HepG2 (cell line): ENCODE results near the gene ADGRG1. TPM values are rescaled to one million over a fixed set of nuclear protein-coding genes. Genes with fewer than 3 reads are reported as not detected.

ENCODE experiments used
- MED13 ChIP-seq: sonication (generic); formaldehyde crosslinking; IDR thresholded peaks from 2 replicates; pipeline ENCODE4 v1.5.0; 2020; ENCODE audit warnings: missing genetic modification reagents
- MTERF4 ChIP-seq: sonication (generic); formaldehyde crosslinking; IDR thresholded peaks from 2 replicates; pipeline ENCODE4 v1.8.0; 2023; ENCODE audit warnings: mild to moderate bottlenecking, missing genetic modification reagents
- TBL1XR1 ChIP-seq: fragments of 150-350 bp; IDR thresholded peaks from 2 replicates; pipeline ENCODE4 v1.6.1; 2014; ENCODE audit warnings: borderline replicate concordance, low read length; ENCODE audit not compliant: partially characterized antibody
- THAP11 ChIP-seq: IDR thresholded peaks from 2 replicates; pipeline ENCODE4 v1.6.1; 2016; ENCODE audit warnings: missing biosample characterization, missing genetic modification reagents
- USF2 ChIP-seq, 2 experiments: sonication (generic) in 1 of 2; formaldehyde crosslinking in 1 of 2; IDR thresholded peaks; 2 replicates each; pipeline versions ENCODE4 v1.5.1 to v1.6.1; 2011 to 2020; ENCODE audit warnings: borderline replicate concordance in 1 of 2, low read depth in 1 of 2, low read length in 1 of 2, mild to moderate bottlenecking in 1 of 2, missing genetic modification reagents in 1 of 2, moderate library complexity in 1 of 2
- ZBTB4 ChIP-seq: sonication (generic); formaldehyde crosslinking; IDR thresholded peaks from 2 replicates; pipeline ENCODE4 v1.4.0; 2020; ENCODE audit warnings: missing genetic modification reagents, mild to moderate bottlenecking, borderline replicate concordance
- ZNF160 ChIP-seq: sonication (generic); formaldehyde crosslinking; IDR thresholded peaks from 2 replicates; pipeline ENCODE4 v1.8.0; 2022; ENCODE audit warnings: mild to moderate bottlenecking, inconsistent platforms, missing genetic modification reagents
- ZNF496 ChIP-seq: sonication (generic); formaldehyde crosslinking; IDR thresholded peaks from 2 replicates; pipeline ENCODE4 v1.8.1; 2023; ENCODE audit warnings: mild to moderate bottlenecking, moderate library complexity, missing genetic modification reagents; ENCODE audit not compliant: insufficient replicate concordance
- polyA plus RNA-seq, 8 experiments: library from polyadenylated mRNA; depleted of rRNA in 3 of 8; stranded (reverse) in 7 of 8; unstranded in 1 of 8; fragments of >200 nt; fragmentation: Illumina TruSeq in 4 of 8; extraction: Trizol in 4 of 8; gene quantifications; 2 replicates each; pipeline versions ENCODE4 v1.2.1 to v1.2.3, GENCODE V29; 2011 to 2016; ENCODE audit warnings: low read depth in 4 of 8, missing spikeins in 1 of 8, mixed read lengths in 1 of 8; ENCODE audit not compliant: insufficient read depth in 1 of 8
- total RNA-seq, 5 experiments: library from RNA; depleted of rRNA; stranded (reverse); fragments of >200 nt; fragmentation: Illumina TruSeq; extraction: Trizol; gene quantifications; 2 replicates each; pipeline ENCODE4 v1.2.3, GENCODE V29; 2016; ENCODE audit warnings: low read depth in 1 of 5

Gene ADGRG1
- total and polyA plus RNA-seq, 2 of the 13 experiments (the other 11 are each of a cell fraction or from before 2014, with no cell fraction given) = 2.7 to 5.9 TPM

- TF ChIP-seq USF2 (IDR thresholded peaks at IDR 0.05; ENCODE audit: low read depth, low read length) (no peak), USF2 (CRISPR knock-in tag; IDR thresholded peaks at IDR 0.05; ENCODE audit: borderline replicate concordance) (no peak), ZNF496 (CRISPR knock-in tag) (no peak), MED13 (no peak), MTERF4 (CRISPR knock-in tag) (no peak), ZBTB4 (CRISPR knock-in tag) (peak; percentile 73), THAP11 (CRISPR knock-in tag) (no peak), ZNF160 (no peak), TBL1XR1 (no peak)
These were observed 33.1 kb downstream of the ADGRG1 start (continued) for GRCh38 chr16:57661510-57661909.
